HEK293 (cell line): ENCODE measurements around the gene KDM4B.

ENCODE experiments used
- ZNF133 ChIP-seq: fragments of 450-650 bp; formaldehyde crosslinking; IDR thresholded peaks from 2 replicates; pipeline ENCODE4 v1.5.1; 2016; ENCODE audit warnings: missing biosample characterization, missing genetic modification characterization
- TF ChIP-seq, protein P1 (sequence below): fragments of 450-650 bp; formaldehyde crosslinking; IDR thresholded peaks from 2 replicates; pipeline ENCODE4 v1.5.1; 2016; ENCODE audit warnings: missing biosample characterization, missing genetic modification characterization

DNA sequence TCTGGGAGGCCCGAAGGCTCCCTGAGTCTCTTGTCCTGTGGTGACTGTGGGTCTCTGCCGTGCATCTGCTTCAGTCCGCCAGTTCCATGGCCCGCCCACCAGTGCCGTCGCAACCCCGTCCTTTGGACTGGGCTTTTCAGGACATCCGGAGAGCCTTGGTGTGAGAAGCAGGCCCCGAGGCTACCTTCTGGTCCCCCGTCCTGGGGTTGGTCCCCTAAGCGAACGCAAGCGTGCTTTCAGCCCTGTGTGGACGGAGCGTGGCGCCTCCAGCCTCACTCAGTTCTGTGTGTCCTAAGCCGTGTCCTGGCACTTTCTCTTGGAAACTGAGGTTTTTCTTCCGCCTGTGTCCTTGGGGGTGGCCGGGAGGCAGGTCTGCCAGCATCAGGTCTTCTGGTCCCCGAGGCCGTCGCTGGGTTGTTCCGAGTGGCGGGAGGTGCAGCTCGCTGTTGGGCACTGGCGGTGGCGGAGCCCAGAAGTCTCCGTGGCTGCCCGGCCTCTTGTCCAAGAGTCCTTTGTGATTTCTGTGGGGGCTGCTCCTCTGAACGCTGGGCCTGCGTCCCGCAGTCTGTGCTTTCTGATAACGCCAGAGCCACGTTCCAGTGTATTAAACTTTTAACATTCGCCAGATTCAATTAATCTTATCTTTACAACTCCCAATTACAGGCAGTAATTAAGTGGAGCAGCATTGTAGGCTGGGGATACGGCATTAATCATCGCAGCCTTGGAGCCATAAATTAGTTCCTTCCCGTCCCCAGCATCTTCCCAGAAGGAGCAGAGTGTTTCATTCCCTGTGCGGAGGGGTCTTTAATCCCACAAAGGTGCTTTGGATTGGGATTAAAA is 99.5 kb downstream of the KDM4B start:
- TF ChIP-seq ZNF133: no peak
- TF ChIP-seq, protein P1, sequence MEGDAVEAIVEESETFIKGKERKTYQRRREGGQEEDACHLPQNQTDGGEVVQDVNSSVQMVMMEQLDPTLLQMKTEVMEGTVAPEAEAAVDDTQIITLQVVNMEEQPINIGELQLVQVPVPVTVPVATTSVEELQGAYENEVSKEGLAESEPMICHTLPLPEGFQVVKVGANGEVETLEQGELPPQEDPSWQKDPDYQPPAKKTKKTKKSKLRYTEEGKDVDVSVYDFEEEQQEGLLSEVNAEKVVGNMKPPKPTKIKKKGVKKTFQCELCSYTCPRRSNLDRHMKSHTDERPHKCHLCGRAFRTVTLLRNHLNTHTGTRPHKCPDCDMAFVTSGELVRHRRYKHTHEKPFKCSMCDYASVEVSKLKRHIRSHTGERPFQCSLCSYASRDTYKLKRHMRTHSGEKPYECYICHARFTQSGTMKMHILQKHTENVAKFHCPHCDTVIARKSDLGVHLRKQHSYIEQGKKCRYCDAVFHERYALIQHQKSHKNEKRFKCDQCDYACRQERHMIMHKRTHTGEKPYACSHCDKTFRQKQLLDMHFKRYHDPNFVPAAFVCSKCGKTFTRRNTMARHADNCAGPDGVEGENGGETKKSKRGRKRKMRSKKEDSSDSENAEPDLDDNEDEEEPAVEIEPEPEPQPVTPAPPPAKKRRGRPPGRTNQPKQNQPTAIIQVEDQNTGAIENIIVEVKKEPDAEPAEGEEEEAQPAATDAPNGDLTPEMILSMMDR (tag by site-specific recombination): no peak
